ENCODE data around the gene AGBL1.
"Not testable (repeated sequence)": the region's sequence is repeated elsewhere in the genome, so short reads cannot be mapped to it uniquely, and the experiment has no call there.

Gene AGBL1

GRCh38 chr15:86399041-86399954, 319.6 kb downstream of the AGBL1 start:
- DNase-seq (ENCODE audit: low read depth): no peak

GRCh38 chr15:86403221-86403620, 323.6 kb downstream of the AGBL1 start:
- DNase-seq (ENCODE audit: low read depth): no peak

- no peak for DNase-seq (ENCODE audit: low read depth)
These were observed 324.4 kb downstream of the AGBL1 start for GRCh38 chr15:86403914-86404583.

- no peak for DNase-seq (ENCODE audit: low read depth)
These were observed 328.6 kb downstream of the AGBL1 start for GRCh38 chr15:86408261-86408660.

GRCh38 chr15:86411916-86412315, 332.2 kb downstream of the AGBL1 start:
- DNase-seq (ENCODE audit: low read depth): no peak

GRCh38 chr15:86413191-86413590, 333.5 kb downstream of the AGBL1 start:
- no peak for DNase-seq (ENCODE audit: low read depth)

GRCh38 chr15:86425746-86426145, 346.1 kb downstream of the AGBL1 start:
- no peak for DNase-seq (ENCODE audit: low read depth)

GRCh38 chr15:86432861-86433260, 353.2 kb downstream of the AGBL1 start:
- DNase-seq (ENCODE audit: low read depth): no peak

GRCh38 chr15:86433983-86434382, 354.3 kb downstream of the AGBL1 start:
- DNase-seq (ENCODE audit: low read depth): no peak

GRCh38 chr15:86439614-86440013, 359.9 kb downstream of the AGBL1 start:
- no peak for DNase-seq (ENCODE audit: low read depth)

- DNase-seq (ENCODE audit: low read depth): no peak
These were observed 364.9 kb downstream of the AGBL1 start for GRCh38 chr15:86444527-86444926.

GRCh38 chr15:86445579-86446252, 366.0 kb downstream of the AGBL1 start:
- DNase-seq (ENCODE audit: low read depth): no peak

GRCh38 chr15:86446253-86446640, 366.6 kb downstream of the AGBL1 start:
- DNase-seq (ENCODE audit: low read depth): no peak

GRCh38 chr15:86465470-86466039, 385.9 kb downstream of the AGBL1 start:
- DNase-seq (ENCODE audit: low read depth): not testable (repeated sequence)

GRCh38 chr15:86481720-86482119, 402.0 kb downstream of the AGBL1 start:
- no peak for DNase-seq (ENCODE audit: low read depth)

GRCh38 chr15:86483936-86484335, 404.3 kb downstream of the AGBL1 start:
- DNase-seq (ENCODE audit: low read depth): no peak

GRCh38 chr15:86488046-86488445, 408.4 kb downstream of the AGBL1 start:
- DNase-seq (ENCODE audit: low read depth): no peak

GRCh38 chr15:86489981-86490380, 410.3 kb downstream of the AGBL1 start:
- DNase-seq (ENCODE audit: low read depth): no peak

GRCh38 chr15:86491118-86491517, 411.4 kb downstream of the AGBL1 start:
- DNase-seq (ENCODE audit: low read depth): no peak

GRCh38 chr15:86493884-86494283, 414.2 kb downstream of the AGBL1 start:
- DNase-seq (ENCODE audit: low read depth): no peak

- DNase-seq (ENCODE audit: low read depth): no peak
These were observed 414.8 kb downstream of the AGBL1 start for GRCh38 chr15:86494475-86494874.

- DNase-seq (ENCODE audit: low read depth): no peak
These were observed 422.6 kb downstream of the AGBL1 start for GRCh38 chr15:86502301-86502700.

Measured in stimulated activated CD8-positive, alpha-beta memory T cell treated with anti-CD3 and anti-CD28 coated beads, Interleukin-12 subunit alpha, Interleukin-12 subunit beta, amount 100 ng/mL, for 1 hour (primary cell).